HG02938 (cell line): Measurements from ENCODE around the gene SC5D.

Experiments used
- ATAC-seq: cut with Tn5 transposase; IDR thresholded peaks from one replicate; pipeline ENCODE4 v1.9.1; 2021; ENCODE audit warnings: mild to moderate bottlenecking, moderate library complexity; ENCODE audit not compliant: unreplicated experiment

The SC5D gene

DNA sequence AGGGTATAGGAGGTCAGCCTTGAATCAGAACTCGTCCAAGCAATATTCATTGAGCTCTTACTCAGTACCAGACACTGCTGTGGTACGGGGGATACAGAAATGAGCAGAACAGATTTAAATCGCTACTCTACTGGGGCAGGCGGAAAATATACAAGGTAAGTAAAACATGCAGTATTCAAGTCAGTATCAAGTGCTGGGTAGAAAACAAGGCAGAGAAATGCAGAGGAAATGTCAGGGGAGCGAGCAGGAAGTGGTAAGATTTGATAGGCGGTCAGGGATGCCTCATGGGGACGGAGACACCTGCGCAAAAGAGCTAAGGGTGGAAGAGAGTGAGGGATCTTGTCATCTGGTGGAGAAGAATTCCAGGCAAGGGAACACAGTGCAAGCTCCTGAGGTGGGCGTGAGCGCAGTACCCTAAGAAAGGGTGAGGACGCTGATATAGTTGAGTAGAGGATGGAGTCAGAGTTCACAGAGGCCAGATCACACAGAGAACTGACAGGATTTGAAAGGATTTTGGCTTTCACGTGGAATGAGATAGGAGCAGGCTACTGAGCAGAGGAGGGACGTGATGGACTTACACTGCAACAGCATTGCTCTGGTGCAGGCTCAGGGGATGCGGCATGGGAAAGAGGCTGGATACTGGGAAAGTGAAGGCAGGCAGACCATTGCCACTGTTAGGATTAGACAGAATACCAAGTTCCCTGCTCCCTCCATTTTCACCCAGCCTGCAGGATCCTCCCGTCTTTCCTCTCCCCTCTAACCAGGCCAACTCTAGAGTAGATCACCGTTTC lies 35.8 kb downstream of the SC5D start:
- ATAC-seq: no peak

DNA sequence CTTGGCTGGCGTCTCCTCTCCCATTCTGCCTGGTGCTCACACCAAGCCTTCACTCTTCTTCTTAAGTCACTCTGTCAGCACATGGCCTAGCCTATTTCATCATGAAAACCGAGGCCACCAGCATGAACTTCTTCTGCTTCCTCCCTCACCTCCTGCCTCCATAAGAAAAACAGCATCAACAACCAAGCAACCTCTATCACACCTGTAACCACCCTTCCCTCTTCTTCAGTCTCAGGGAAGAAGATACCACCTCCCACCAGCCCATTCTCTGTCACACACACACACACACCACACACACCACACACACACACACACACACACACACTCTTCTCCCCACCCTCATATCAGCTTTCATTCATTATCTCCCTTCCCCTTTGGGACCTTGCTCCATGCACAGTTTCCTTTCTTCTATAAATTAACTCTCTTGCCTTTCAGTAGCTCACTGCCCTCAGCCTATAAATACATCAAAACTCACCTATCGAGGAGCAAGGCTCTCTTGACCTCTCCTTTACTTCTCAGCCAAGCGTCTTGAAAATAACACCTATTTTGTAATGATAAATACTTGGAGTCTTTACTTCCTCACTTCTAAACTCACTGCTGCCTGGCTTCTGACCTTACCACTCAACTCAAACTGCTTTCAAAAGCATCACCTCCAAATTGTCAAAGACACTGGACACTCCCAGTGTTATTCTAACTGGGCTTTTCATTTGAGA lies 36.6 kb downstream of the SC5D start:
- ATAC-seq: no peak

DNA sequence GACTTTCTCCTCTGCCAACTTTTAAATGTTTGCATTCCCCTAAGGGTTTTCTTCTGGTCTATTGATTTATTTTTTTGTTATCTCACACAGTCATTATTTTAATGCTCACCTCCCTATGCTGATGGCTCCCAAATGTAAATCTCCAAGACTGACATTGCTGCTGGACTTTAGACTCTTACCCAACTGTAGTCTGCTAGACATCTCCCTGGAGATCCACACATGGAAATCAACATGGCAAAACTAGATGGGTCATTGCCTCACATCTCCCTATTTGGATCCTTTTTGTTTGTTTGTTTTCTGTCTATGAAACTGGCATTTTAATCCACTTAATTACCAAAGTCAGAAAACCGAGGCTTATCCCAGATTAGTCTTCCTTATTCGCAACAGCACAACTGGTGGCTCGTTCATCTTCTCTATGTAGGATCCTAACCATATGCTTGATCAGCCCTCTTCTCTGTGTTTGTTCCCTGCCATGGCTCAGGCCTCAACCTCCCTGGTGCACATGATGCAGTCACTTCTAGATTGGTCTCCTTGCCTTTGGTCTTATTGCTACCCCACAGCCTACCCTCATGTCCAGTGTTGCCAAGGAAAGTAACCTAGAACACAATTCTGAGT lies 37.3 kb downstream of the SC5D start:
- no peak for ATAC-seq

DNA sequence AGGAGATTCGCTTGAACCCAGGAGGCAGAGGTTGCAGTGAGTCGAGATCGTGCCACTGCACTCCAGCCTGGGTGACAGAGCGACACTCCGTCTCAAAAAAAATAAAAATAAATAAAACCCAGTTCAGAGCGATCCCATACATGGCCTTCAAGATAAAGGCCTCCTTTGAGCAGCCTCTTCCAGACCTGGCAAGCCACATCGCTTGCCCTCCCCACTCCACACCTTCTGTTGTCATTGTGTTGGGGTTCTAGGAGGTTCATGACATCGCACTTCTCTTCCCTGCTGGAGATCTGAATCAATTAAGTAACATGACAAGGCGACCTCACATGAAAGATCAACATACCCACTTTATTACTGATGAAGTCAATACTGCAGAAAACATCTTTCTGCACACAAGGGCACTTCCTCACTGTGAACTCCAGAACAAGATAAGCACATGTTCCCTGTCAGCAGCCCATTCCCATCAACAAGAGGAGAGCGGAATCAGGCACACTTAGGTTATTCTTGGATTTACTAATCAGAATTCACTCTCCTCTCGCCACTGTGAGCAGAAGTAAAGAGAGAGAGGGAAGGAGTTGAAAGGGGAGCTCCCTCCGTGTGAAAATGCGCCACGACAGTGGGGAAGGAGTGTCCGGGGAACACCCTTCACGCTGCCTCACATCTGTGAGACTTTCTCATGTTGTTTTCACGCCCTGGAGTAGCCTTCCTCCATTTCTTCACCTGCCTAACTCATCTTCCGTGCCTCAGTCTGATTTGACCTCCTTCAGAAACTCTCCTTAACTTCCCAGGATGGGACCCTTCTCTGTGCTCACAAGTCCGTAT lies 38.3 kb downstream of the SC5D start:
- ATAC-seq: no peak

DNA sequence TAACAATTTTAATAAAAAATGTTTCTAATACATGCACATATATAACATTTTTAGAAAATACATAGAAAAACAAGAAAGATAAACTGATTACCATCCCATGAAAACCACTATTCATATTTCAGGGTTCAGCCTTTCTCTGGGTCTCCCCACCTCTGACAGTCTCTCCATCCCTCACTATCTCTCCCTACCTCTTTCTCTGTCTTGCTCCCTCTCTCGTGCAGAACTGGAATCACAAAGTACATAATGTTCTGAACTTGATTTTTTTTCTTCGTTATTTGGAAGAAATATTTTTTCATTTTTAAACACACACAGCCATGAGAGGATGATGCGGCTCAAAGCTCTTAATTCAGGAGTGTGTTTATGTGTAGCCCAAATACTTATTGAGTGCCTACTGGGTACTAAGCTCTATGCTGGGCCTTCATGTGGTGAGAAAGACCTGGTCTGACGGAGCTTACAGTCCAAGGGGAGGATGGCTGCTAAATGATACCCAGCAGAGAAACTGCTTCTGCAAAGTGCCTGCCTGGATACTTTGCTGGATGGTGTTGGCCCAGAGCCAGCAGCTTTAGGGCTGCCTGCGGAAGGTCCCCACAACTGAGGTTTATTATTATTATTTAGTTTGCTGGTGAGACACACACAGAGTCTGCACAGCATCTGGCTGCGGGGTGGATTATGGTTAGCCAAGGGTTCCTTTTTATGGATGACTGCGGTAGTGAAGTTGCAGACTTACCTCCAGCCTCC lies 42.6 kb downstream of the SC5D start:
- no peak for ATAC-seq

DNA sequence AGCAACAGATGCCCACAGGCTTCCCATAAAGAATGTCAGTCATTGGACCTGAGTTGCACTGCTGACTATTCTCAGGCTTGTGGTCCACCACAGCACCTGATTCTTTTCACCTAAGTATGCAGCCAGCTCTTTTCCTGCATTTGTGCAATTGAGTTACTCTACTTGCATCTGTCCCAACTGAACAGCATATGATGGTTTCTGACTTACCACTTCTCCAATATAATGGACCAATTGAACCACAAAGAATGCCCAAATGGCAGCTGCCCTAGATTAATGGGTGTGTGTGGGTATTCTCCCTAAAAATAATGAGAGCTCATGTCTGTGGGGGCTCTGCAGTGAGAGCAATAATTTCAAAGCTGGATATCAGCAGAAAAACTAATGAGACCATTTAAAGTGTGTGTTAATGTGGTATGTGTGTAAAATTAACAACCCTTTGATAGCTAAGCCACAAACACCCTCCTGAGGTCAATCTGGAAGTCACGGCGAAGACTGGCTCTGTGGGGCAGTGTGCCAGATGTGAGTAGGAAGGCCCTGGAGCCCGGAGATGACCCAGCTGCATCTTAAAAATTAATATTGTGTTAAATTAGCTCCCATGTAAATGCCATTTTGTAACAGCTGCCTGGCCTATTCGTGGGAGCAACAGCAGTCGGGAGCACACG lies 43.8 kb downstream of the SC5D start:
- no peak for ATAC-seq

DNA sequence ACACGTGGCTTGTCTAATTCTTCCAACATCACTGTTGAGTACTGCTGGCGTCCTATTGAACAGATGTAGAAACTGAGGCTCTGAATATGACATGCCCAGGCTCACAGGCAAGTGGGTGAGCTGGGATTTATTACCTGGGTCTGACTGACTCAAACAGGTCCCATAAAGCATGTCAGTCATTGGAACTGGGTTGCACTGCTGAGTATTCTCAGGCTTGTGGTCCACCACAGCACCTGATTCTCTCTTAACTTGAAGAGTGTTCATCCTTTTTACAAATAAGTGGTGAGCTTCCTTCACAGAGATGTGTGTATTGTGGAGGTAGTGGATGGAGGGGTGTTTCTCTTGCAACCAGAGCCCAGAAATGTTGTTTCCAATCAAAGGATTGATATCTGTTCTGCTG lies 44.5 kb downstream of the SC5D start:
- ATAC-seq: peak; percentile 56

DNA sequence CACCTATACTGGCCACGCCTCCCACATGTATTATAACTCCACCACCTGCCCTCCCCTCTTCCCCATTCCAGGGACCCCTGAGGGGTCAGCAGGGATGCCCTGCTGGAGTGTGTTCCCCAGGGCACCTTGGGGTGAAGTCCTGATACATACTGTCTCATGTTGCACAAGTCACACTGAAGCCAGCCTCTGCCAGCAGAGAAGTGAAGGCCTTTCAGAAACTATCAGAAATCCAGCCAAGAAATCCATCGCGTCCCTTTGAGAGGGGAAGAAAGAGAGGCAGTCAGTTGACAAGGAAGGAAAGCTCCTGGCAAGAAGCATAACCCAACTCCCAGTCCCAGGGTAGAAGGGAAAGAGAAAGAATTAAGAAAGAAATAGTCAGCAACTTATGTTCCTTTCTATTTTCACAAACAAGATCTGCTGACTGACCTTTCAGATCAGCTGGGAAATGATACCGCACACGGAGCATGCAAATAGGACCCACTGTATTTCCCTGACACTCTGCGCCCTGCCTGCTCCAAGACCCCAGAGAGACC lies 45.2 kb downstream of the SC5D start:
- ATAC-seq: peak; percentile 1

DNA sequence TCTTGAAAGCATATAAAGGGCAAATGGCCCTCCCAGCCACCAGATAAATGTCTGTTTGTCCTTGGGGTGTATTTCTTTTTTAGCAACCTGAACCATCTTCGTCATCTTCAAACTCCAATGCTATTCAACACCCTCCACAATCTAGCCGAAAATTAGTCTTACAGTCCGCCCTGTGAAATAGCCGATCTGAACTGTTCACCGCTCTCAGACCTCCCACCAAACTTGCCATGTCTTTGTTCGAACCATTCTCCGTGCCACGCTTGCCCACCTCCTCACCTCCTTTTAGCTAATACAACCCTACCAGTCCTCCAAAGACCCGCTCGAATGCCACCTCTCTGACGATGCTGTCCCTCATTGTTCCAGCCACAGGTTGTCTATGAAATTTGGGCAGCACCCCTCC lies 46.0 kb downstream of the SC5D start:
- ATAC-seq: no peak

DNA sequence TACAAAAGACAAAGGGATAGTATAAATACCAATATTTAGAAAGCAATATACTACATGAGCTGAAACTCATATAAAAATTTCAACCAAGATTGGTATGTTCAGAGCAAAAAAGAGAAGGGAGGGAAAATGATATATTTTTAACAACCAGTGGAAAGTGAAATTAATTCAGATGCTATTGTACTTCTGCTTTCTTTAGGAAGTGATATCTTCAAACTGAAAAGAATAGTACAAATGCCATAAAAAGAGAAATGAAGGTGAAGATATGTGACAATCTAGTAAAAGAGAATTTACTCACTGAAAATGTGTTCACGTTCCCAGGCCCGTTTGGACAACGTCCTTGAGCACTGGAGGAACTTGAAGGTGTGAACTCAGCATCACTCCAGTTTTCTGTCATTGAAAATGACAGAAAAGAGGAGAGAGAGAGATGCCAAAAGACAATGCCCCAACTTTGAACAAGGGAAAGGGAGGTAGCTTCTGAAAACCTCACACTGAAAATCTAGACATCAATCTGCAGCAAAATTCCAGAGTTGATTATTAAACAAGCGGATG lies 47.5 kb downstream of the SC5D start:
- no peak for ATAC-seq

DNA sequence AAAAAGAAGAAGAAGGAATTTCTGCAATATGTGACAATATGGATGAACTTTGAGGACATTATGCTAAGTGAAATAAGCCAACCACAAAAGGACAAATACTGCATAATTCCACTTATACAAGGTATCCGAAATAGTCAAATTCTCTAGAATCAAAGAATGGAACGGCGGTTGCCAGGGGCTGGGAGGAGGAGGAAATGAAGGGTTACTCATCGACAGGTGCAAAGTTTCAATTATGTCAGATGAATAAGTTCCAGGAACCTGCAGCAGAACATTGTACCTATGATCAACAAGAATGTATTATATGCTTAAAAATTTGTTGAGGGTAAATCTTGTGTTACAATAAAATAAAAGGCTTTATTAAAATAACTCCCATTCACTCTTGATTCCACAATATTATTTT lies 49.0 kb downstream of the SC5D start:
- no peak for ATAC-seq

DNA sequence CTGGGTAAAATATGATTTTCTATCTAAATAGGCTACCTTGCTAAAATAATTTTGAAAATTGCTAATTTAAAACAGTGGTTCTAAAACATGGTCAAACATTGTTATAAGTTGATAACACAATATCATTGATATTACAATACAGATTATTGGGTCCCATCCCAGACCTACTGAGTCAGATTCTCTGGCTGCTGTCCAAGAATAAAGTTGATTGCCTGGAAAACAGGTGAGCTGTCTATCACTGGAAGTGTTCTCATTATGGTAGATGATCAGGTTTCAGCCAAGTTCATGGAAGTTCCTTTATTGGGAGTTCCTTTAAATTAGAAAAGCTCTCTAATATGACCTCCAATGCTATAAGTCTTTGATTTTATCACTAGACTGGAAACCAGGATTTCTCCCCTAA lies 52.3 kb downstream of the SC5D start:
- ATAC-seq: no peak

DNA sequence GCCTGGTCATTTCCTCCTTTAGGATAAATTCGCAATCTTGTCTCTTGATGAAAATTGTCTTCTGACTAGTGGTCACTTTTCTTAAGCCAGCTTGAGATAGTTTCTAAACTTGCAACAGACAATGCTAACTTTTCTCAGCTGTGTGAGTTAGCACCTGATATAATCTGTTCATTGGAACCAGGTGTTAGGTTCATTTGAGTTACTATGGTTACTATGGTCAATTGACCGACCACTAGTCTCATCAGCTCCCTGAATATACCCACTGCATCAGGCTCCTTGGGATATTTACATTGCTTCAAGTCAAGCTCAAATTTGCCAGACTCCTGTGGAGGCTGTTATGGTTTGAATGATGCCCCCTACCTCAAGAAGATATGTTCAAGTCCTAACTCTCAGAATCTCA lies 54.5 kb downstream of the SC5D start:
- ATAC-seq: no peak

DNA sequence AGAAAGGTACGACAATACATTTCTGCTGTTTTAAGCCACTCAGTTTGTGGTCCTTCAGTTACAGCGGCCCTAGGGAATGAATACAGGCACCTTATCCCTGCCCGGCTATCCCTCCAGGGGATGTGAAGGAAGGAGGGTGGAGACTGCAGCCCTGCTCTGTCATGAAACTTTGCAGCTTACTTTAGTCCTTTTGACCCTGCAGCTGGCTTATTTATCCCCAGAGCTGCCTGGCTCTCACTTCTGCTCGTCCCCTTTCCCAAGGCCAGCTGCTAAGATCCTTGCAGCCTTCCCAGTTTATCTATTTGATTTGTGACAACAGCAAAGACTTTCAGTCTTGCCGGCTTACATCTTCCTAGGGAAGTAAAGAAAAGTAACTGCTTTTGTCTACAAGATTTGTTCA lies 55.2 kb downstream of the SC5D start:
- no peak for ATAC-seq

DNA sequence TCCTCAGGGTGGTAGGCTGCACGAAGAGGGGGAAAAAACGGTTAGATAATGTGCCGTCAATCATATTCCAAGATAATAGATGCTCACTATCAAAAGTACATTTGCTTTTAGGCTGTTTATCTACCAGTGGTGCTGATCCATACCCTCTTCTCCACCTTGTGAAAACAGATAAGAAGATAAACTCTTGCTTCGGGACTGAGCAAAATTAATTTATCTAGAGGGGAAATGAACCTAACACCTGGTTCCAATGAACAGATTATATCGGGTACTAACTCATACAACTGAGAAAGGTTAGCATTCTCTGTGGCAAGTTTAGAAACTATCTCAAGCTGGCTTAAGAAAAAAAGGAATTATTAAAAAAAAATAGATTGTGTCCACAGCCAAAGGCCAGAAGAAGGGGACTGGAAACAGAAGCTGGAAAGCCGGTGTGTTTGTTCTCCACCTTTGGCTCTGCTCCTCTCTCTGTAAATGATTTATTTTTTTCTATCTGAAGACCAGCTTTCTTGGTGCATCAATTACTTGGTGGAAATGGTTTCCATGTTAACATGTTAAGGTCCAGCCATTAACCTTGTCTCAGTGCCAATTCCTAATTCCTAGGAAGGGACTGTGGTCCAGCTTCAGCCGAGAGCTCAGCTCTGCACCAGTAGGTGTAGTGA lies 55.8 kb downstream of the SC5D start:
- ATAC-seq: no peak

DNA sequence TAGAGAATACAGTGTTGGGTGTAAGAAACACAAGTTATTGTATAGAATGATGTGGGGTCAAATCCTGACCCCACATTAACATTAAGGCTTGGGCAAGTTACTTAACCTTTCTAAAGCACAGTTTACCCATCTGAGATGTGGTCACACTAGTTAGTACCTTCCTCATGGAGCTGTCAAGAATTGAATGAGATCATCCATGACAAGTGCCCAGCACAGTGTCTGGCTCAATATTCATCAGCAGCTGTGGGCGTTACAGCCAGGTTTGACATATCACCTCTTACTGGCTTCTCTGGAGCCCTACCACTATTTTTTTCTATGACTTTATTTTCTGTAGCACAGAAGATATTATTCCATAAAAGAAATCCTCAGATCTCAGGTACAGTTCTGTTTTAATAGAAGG lies 57.2 kb downstream of the SC5D start:
- ATAC-seq: no peak

DNA sequence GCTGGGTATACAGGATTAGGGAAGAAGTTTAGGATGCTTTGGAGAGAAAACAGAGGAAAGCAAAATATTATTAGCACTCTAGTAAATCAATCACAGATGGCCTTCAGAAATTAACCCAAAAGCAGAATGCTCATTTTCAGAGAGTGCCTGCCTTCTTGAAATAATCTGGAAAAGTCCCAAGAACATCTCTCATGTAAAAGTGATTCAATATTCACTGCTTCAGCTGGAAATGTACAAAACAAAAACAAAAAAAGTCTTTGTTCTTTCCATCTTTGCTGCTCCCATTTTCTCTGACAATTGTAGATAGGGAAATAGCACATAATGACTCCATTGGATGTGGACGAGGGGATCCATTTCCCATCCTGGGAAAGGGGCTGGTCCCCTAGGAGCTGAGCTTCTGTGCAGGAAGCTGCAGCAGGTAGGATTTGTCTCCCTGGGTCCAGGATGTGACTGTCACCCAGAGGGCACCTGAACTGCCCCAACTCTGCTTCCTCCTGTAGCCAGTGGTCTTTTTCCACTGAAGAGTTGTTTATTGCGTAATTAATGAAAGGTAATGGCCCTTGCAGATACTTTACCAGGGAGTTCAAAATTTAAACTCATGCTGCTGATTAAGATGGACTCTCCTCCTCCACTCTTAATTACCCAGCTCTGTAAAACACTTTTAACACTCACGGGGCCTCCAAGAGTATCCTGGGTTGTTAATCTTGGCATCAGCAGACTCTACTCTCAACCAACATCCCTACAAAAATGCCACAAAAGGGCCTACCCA lies 57.9 kb downstream of the SC5D start:
- no peak for ATAC-seq

DNA sequence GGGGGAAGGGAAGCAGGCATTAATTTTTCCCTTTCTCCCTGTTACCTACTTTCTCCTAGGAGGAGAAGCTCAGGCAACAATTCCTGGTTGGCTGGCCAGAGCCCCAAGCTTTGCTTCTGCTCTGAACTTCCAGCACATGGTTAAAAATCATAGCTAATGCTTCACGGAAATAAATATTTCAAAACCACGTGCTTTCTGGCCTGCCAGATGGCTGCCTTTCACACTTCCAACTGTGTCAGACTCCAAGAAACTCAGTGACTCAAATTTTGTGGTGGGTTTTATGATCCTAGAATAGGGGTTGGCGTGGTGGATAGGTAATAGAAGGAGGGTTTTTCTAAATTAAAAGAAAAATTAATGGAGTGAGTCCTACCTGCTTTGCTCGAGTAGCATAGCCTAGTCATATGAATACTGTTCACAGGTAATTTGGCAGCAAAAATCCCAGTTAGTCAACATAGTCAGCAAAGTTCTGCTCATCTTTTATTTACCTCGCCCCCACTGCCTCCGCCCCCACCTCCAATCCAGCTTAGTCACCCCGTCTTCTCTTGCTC lies 58.6 kb downstream of the SC5D start:
- ATAC-seq: no peak
